Transverse colon (tissue), 4 donors: ENCODE data around the gene CKLF.

Experiments
- POLR2A ChIP-seq: fragments of 450-650 bp; IDR thresholded peaks from one replicate; pipeline ENCODE4 v1.6.1; 2016; ENCODE audit warnings: antibody characterized with exemption, mild to moderate bottlenecking, moderate library complexity
- POLR2AphosphoS5 ChIP-seq, 3 donors: sonication (generic); formaldehyde crosslinking; IDR thresholded peaks; one replicate each; pipeline ENCODE4 v1.6.1; 2016; ENCODE audit warnings: antibody characterized with exemption in 3 of 3
- TF ChIP-seq, protein P1 (sequence below), 5 experiments: fragments of 200-600 bp in 3 of 5; fragments of 450-650 bp in 2 of 5; sonication (generic) in 3 of 5; IDR thresholded peaks; 1 replicate in 2 of 5; 2 replicates in 3 of 5; pipeline ENCODE4 v1.5.1; 2016 to 2017; ENCODE audit warnings: antibody characterized with exemption in 5 of 5, inconsistent platforms in 3 of 5, mild to moderate bottlenecking in 2 of 5, moderate library complexity in 1 of 5

DNA sequence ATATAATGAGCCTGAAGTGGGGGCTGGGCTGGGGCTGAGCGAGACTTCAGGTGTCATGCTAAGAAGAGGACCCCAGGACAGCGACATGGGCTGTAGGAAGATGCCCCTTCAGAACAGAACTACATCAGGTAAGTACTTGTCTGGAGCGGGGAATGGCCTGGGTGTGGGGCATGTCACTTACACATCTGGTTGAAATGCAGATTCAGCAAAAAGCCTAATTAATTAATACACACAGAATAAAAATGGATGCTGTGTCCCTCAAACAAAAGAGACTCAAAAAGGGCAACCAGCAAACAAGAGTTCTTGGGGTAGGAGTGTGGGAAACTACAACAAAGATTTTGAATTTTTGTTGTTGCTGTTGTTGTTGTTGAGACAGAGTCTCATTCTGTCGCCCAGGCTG lies 38.6 kb downstream of the CKLF start:
- TF ChIP-seq, protein P1, sequence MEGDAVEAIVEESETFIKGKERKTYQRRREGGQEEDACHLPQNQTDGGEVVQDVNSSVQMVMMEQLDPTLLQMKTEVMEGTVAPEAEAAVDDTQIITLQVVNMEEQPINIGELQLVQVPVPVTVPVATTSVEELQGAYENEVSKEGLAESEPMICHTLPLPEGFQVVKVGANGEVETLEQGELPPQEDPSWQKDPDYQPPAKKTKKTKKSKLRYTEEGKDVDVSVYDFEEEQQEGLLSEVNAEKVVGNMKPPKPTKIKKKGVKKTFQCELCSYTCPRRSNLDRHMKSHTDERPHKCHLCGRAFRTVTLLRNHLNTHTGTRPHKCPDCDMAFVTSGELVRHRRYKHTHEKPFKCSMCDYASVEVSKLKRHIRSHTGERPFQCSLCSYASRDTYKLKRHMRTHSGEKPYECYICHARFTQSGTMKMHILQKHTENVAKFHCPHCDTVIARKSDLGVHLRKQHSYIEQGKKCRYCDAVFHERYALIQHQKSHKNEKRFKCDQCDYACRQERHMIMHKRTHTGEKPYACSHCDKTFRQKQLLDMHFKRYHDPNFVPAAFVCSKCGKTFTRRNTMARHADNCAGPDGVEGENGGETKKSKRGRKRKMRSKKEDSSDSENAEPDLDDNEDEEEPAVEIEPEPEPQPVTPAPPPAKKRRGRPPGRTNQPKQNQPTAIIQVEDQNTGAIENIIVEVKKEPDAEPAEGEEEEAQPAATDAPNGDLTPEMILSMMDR (IDR thresholded peaks at IDR 0.05), result no peak
- TF ChIP-seq POLR2A (no peak), POLR2AphosphoS5 (IDR thresholded peaks at IDR 0.05) (no peak)
